GM19452 (cell line): ENCODE data around the gene C6orf62.
A peak's percentile ranks its signal among the peaks of the same experiment; 100 is the strongest.
"Not testable (repeated sequence)": the region's sequence is repeated elsewhere in the genome, so short reads cannot be mapped to it uniquely, and the experiment has no call there.

Experiments
- ATAC-seq: cut with Tn5 transposase; IDR thresholded peaks from one replicate; pipeline ENCODE4 v1.9.1; 2021; ENCODE audit not compliant: unreplicated experiment

The C6orf62 gene

DNA sequence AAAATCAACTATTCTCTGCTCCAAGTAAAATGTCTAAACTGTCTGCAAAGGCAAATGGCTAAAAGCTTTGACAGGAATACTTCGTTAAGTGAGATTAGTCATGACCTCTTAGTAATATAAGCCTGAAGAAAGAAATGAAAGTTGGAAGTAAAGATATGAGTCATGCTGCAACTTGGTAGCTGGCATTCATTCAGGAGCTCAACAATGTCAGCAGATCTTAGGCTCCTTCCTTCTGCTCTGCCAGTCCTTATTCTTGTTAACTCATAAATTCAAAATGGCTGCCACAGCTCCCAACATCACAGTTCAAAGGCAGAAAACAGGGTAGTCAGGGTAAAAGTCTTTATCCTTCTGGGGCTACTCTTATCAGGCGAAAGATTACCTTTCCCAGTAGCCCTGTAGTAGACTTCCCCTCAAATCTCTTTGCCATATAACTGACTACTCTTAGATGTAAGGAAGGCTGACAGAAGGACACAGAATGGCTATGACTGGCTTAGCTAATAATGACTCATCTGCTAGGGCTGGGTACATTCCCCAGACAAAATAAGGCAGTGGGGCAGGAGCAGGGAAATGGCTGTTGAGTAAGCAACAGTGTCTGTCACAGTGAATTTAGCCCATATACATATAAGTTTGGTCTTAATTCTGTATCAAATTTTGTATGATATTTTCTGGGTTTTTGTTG lies 24.4 kb upstream of the C6orf62 start:
- ATAC-seq, result peak; percentile 84

DNA sequence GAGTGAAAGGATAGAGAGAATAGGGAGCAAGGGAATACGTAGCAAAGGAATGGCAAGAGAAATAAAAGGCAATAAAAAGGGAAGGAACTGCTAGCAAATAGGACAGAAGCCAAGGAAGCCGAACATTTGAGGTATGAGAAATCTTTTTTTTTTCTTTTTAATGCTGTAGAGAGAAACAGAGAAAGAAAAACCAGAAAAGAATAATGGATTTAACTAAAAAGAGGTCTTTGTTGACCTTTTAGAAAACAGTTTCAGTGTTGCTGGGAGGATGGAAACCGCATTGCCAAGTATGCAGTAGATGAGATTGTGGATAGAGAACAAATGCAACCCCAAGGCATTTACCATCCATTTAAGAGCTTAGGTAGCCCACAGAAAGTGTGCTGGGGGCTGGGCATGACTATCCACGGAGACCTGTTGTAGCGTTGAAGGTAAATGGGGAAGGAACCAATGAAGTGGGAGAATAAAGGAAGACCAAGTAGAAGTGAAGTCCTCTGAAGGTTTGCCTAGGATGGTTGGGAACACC lies 23.3 kb upstream of the C6orf62 start:
- ATAC-seq, result no peak

DNA sequence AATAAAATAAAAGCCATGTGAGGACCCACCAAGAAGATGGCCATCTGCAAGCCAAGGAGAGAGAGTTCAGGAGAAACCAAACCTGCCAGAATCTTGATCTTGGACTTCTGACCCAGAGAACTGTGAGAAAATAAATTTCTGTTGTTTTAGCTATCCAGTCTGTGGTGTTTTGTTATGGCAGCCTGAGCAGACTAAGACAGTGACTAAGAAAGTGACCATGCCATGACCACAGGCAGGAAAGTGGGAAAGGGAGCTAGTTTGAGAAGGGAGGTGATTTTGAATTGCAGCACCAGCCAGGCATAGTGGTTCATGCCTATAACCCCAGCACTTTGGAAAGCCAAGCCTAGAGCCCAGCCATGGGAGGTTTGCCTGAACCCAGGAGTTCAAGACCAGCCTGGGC lies 21.9 kb upstream of the C6orf62 start:
- no peak for ATAC-seq

DNA sequence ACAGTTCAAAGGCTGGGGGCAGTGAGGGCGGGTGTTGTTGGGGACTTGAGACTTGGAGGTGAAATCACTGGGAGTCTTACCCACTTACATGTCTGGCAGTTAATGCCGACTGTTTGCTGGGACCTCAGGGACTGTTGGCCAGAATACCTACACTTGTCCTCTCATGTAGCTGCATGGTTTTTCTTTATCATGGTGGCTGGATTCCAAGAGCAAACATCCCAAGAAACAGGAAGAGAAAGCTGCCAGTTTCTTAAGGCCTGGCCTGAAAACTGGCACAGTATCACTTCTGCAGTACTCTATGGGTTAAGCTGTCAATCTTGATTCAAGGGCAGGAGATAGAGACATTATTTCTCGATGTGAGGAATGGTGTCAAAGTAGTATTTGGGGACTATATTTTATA lies 19.8 kb upstream of the C6orf62 start:
- ATAC-seq, result no peak

DNA sequence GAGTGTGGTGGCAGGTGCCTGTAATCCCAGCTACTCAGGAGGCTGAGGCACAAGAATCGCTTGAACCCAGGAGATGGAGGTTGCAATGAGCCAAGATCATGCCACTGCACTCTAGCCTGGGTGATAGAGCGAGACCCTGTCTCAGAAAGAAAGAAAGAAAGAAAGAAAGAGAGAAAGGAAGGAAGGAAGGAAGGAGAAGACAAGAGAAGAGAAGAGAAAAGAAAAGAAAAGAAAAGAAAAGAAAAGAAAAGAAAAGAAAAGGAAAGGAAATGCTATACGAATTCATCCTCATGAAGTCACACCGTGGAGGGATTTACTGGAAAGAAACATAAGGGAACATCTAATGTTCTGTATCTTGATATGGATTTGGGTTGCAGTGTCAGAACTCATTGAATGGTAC lies 15.8 kb upstream of the C6orf62 start:
- ATAC-seq, result not testable (repeated sequence)

DNA sequence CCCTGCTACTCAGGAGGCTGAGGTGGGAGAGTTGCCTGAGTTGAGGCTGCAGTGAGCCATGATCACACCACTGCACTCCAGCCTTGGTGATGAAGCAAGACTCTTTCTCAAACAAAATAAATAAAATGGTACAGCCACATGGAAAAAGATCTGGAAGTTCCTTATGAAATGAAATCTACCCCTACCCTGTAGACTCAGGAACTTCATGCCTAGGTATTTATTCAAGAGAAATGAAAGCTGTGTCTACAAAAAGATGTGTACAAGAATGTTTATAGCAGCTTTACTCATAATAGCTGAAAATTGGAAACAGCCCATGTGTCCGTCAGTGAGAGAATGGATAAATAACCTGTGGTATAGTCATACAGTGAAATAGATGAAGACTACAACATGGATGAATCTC lies 15.2 kb upstream of the C6orf62 start:
- no peak for ATAC-seq

DNA sequence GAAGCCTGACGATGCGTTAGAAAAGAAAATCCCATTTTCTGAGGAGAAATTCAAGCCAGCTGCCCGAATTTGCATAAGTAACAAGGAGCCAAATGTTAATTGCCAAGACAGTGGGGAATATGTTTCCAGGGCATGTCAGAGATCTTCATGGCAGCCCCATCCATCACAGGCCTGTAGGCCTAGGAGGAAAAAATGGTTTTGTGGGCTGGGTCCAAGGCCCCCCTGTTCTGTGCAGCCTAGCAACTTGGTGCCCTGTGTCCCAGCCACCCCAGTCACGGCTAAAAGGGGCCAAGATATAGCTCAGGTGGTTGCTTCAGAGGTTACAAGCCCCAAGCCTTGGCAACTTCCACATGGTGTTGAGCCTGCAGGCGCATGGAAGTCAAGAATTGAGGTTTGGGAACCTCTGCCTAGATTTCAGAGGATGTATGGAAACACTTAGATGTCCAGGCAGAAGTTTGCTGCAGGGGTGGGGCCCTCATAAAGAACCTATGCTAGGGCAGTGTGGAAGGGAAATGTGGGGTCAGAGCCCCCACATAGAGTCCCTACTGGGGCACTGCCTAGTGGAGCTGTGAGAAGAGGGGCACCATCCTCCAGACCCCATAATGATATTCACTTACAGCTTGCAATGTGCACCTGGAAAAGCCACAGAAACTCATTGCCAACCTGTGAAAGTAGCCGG lies 12.6 kb upstream of the C6orf62 start:
- not testable (repeated sequence) for ATAC-seq

DNA sequence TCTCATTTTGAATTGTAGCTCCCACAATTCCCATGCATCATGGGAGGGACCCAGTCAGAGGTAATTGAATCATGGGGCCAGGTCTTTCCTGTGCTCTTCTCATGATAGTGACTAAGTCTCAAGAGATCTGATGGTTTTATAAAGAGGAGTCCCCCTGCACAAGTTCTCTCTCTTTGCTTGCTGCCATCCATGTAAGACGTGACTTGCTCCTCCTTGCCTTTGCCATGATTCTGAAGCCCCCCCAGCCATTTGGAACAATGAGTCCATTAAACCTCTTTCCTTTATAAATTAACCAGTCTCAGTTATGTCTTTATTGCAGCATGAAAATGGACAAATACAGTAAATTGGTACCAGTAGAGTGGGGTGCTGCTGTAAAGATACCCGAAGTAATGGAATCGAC lies 11.7 kb upstream of the C6orf62 start:
- ATAC-seq, result not testable (repeated sequence)

DNA sequence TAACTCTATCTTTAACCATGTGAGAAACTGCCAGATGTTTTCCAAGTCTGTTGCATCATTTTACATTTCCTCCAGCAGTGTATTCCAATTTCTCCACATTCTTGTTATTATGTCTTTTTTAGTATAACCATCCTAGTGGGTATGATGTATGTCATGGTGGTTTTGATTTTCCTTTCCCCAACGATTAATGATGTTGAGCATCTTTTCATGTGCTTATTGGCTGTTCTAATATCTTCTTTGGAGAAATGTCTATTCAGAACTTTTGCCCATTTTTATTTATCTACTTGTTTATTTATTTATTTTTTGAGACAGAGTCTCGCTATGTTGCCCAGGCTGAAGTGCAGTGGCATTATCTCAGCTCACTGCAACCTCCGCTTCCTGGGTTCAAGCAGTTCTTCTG lies 4.3 kb upstream of the C6orf62 start:
- no peak for ATAC-seq

DNA sequence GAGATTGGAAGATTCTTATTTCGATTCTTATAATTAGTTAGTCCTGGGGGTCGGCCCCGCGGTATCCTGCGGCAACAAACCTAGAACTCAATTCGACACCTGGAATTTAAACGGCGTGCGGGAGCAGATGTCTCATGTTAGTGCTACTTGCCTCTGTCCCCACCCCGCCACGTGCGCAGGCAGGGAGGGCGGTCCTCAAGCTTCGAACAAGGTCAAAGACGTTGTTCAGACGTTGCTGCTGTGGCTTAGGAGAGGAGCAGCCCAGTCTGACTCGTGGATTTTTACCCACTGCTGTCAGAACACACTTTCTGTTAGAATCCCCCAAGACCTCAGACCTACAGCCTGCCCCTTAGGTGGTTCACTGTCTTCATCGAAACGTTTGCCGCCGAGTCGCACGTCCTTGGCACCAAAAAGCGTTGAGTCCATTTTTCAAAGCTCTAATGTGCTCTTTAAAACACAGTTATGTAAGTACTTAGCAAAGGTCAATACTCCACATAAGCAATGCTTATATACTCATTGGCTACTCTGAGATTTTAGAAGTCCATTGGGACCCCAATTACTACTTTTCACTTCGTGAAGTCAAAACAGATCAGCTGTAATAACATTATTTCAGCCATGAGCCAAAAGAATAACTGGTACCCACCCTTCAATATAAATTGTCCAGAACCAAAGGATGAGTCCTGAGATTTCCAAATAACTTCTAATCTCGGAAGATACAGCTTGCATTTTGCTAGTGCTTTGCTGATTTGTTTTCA lies 2.7 kb upstream of the C6orf62 start:
- ATAC-seq, result peak; percentile 49

DNA sequence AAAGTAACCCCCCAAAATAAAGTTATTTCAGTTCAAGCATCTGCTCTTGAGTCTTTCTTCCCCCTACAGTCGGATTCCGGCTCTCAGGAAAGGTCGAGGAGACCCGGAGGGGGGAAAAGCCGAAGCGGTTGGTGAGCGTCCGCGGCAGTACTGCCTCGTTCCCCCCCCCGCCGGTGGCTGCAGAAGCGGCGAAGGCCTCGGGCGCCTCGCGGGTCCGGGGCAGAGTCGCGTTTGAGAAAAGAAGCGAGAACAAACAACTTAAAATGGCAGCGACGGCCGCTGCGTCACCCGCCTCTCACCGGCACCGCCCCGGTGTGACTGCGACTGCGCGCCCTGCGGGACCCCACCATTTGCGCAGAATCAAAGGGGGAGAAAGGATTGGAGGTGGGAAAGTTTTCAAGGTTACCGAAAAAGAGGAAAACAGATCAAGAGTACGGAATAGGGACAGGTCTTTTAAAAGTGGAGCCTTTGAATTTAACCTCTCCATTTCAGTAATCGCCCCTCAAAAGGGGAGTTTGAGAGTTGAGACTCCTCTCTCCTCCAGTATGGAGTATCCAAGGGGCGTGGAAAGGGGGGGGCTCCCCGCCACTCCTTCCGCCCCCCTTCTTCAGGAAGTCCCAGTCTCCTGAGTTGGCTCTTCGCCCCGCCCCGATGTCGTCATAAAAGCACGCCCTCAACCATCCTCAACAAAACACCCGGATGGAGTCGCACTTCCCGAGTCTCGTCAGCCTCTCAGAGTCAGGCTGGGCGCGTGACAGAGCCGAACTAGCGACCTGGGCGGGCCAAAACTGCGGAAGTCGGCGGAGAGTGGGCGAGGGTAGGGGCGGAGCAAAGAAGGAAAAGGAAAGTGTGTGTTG lies 1.9 kb upstream of the C6orf62 start:
- ATAC-seq, result peak; percentile 80

DNA sequence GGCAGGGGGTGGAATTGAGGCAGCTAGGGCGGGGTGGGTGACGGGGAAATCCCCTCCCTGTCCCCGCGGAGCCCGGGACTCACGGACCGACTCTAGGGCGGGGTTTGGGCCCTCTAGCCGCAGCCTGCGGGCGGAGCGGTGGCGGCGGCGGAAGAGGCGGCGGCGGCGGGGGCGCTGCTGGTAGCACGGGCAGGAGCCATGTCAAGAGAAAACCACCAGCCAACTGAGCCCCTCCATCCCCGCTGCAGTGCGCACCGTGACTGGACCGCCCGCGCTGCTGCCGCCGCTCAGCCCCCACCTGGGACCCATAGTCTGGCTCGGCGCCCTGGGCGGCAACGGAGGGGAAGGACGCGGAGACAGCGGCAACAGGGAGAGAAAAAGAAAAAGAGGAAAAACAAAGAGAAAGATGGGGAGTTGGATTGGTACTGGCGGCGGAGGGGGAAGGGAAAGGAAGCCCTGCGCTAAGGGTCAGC lies 1.2 kb upstream of the C6orf62 start:
- ATAC-seq, result no peak

DNA sequence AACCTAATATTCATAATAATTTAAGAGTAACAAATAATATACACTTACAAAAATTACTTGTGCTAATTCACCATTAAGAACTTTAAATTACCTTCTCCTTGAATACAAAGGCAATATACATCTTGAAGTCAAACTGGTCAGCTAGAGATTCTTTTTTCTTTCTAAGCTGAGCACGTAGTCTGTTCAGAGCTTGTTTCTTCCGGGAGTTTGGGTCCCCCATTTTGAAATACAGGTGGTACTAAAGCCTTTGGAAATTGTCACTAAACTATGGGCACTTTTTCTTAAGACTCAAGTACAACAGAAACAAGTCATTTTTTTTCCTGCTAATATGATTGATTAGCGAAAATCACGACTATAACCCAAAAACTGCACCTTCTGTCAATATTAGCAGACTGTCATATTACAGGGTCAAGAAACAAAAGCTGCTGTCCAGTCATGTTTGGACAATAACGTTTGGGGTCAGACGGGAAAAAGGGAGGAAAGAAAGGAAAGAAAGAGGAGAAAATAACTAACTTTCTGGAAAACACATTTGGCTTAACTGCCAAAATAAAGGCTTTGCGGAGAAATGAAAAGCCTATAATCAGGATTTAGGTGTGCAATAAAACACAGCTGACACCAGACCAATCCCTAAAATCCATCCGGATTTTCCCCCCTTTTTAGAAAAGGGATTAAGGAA lies 367 bp downstream of the C6orf62 start:
- no peak for ATAC-seq

DNA sequence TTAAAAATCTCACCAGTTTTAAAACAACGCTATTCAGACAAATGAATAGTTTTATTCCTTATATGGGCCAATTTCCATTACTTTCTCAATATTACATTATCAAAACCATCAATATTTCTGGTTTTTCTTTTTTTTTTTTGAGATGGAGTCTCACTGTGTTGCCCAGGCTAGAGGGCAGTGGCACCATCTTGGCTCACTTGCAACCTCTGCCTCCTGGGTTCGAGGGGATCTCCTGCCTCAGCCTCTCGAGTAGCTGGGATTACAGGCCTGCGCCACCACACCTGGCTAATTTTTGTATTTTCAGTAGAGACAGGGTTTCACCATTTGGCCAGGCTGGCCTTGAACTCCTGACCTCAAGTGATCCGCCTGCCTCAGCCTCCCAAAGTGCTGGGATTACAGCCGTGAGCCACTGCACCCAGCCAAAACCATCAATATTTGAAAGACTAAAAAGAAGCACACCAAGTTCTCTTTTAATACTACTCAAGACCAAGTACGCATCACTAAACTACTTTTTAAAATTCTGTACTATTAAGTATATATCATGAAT lies 2.3 kb downstream of the C6orf62 start:
- not testable (repeated sequence) for ATAC-seq

DNA sequence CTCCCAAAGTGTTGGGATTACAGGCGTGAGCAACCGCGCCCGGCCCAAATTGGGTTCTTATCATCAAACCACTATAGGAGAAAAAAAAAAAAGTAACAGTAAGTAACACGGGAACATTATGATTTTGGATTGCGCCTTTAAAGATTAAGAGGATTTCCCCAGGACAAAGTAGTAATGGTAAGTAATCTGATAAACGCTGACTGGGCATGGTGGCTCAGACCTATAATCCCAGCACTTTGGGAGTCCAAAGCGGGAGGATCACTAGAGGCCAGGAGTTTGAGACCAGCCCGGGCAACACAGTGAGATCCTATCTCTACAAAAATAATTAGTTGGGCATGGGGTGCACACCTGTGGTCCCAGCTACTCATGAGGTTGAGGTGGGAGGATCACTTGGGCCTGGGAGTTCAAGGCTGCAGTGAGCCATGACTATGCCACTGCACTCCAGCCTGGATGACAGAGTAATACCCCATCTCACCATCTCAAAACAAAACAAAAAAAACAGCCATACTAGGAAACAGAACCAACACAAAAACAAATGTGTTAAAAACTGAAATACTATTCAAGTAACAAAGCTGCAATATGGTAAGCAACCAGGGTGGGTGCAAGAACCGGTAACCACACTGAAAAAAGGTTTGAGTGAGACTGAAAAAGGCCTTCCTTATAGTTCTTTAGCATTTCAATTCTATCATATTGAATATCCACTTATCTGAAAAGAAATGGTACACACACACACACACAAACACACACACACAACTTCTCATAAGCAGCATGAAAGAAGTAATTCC lies 8.2 kb downstream of the C6orf62 start:
- ATAC-seq, result no peak

DNA sequence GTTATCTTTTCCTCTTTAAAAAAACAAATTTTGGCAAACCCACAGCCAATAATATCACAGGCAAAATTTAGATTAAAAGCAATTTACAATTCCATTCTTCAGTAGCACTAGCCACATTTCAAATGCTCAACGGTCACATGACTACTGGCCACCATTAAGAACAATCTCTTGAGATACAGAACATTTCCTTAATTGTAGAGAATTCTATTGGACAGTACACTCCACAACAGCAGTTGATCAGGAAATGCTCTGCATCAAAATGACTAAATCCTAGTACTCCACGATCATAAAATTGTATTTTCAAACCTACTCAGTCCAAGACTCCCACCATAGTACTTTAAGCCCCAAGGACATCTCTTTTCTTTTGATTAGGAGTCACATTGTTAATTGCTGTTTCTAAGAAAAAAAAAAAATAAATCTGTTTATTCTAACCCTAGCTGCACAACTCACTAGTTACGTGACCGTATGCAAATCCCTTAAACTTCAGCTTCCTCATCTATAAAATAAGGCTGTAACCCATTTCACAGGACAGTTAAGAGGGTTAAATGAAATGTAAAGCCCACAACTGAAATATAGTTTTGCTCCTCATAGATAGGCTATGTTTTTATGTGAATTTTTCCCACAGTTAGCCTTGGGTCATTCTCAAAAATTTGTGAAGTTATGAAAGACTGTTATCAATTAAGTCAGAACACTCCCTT lies 9.8 kb downstream of the C6orf62 start:
- ATAC-seq, result no peak

DNA sequence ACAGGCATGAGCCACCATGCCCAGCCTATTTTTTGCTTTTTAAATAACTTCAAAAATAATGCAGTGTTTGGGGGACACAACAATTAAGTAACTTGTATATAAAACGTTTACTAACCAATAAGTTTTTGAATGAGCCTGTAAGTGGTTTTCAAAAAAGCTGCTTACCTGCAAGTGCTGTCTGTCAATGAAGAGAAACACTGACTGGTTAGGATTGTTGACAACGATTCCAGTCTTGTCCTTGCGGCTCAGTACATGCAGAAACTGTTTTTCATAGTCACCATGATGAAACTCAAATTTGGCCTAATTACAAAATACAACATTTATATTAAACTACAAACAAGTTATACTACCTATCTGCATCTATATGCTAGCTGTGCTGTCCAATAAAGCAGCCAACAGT lies 10.3 kb downstream of the C6orf62 start:
- ATAC-seq, result no peak

DNA sequence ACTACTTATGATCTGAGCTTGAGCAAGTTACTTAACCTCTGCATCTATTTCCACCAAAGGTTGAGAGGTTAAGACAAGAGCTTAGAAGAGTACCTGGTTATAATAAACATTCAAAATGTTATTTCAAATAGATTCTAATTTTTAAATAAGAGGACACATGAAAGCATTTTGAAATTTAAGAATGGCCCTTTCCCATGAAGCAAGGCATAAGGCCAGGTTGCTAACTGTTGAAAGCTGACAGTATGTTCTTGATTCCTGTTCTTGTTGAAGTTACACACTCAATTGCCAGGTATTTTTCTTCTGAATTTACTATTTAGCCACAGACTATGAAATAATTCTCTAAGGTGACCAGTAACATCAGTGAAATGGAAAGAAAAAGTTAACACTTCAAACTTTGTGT lies 14.5 kb downstream of the C6orf62 start:
- no peak for ATAC-seq
